Astrocyte (in vitro differentiated cells and primary cell): Measurements from ENCODE around the gene DBP. TPM values are rescaled to one million over a fixed set of nuclear protein-coding genes. Genes with fewer than 3 reads are reported as not detected.

ENCODE experiments used
- DNase-seq: peaks from one replicate; pipeline ENCODE4 v3.0.0-alpha.2; 2010; ENCODE audit warnings: low read depth
- FAIRE-seq: peaks from 2 replicates; lab custom pipeline; 2011; peaks lifted over from hg19 to GRCh38; lab: Jason Lieb, UNC
- H2AFZ ChIP-seq: 2 replicates; pipeline ENCODE4 v1.6.0; 2012; ENCODE audit warnings: low read depth, low read length, inconsistent platforms
- H3K27ac ChIP-seq: 2 replicates; pipeline ENCODE4 v1.5.1; 2011; ENCODE audit warnings: low read depth, low read length, inconsistent platforms
- H3K27me3 ChIP-seq: 2 replicates; pipeline ENCODE4 v1.6.0; 2011; ENCODE audit warnings: low read length, inconsistent platforms; ENCODE audit not compliant: insufficient read depth
- H3K36me3 ChIP-seq: 2 replicates; pipeline ENCODE4 v1.5.1; 2011; ENCODE audit warnings: low read length, inconsistent platforms; ENCODE audit not compliant: insufficient read depth
- H3K4me1 ChIP-seq: 2 replicates; pipeline ENCODE4 v1.5.1; 2011; ENCODE audit warnings: low read length, inconsistent platforms; ENCODE audit not compliant: insufficient read depth
- H3K4me2 ChIP-seq: 2 replicates; pipeline ENCODE4 v1.6.0; 2012; ENCODE audit warnings: low read length, inconsistent platforms
- H3K4me3 ChIP-seq: 2 replicates; pipeline ENCODE4 v1.5.1; 2011; ENCODE audit warnings: low read depth, mild to moderate bottlenecking, low read length, inconsistent platforms; ENCODE audit not compliant: insufficient read depth
- H3K79me2 ChIP-seq: 2 replicates; pipeline ENCODE4 v1.6.0; 2012; ENCODE audit warnings: mild to moderate bottlenecking, low read length, inconsistent platforms; ENCODE audit not compliant: insufficient read depth
- H3K9ac ChIP-seq: 2 replicates; pipeline ENCODE4 v1.6.0; 2012; ENCODE audit warnings: mild to moderate bottlenecking, low read length, inconsistent platforms
- H3K9me3 ChIP-seq: 2 replicates; pipeline ENCODE4 v1.5.1; 2012; ENCODE audit warnings: low read depth, mild to moderate bottlenecking, low read length, inconsistent platforms; ENCODE audit not compliant: insufficient read depth
- H4K20me1 ChIP-seq: 2 replicates; pipeline ENCODE4 v1.6.0; 2012; ENCODE audit warnings: low read length, inconsistent platforms; ENCODE audit not compliant: insufficient read depth
- H3K27ac Mint-ChIP-seq: one replicate; pipeline ENCODE4 v1.8.0; 2021; ENCODE audit warnings: mild to moderate bottlenecking, mixed read lengths; ENCODE audit not compliant: unreplicated experiment
- H3K27me3 Mint-ChIP-seq: one replicate; pipeline ENCODE4 v1.8.0; 2021; ENCODE audit warnings: low read depth, mixed read lengths; ENCODE audit not compliant: unreplicated experiment
- H3K36me3 Mint-ChIP-seq: one replicate; pipeline ENCODE4 v1.8.0; 2021; ENCODE audit warnings: low read depth, mixed read lengths; ENCODE audit not compliant: unreplicated experiment
- H3K4me1 Mint-ChIP-seq: one replicate; pipeline ENCODE4 v1.8.0; 2021; ENCODE audit warnings: low read depth, mixed read lengths; ENCODE audit not compliant: unreplicated experiment
- H3K4me3 Mint-ChIP-seq: one replicate; pipeline ENCODE4 v1.8.0; 2021; ENCODE audit warnings: mild to moderate bottlenecking, moderate library complexity, mixed read lengths; ENCODE audit not compliant: unreplicated experiment
- H3K9me3 Mint-ChIP-seq: one replicate; pipeline ENCODE4 v1.8.0; 2021; ENCODE audit warnings: mild to moderate bottlenecking, mixed read lengths; ENCODE audit not compliant: unreplicated experiment
- CTCF ChIP-seq: IDR thresholded peaks from 2 replicates; pipeline ENCODE4 v1.5.1; 2011; ENCODE audit warnings: low read depth, mild to moderate bottlenecking, inconsistent platforms, low read length, moderate library complexity; ENCODE audit not compliant: insufficient read depth
- EZH2 ChIP-seq: IDR thresholded peaks from 2 replicates; pipeline ENCODE4 v1.6.1; 2012; ENCODE audit warnings: mild to moderate bottlenecking, low read length, inconsistent platforms; ENCODE audit not compliant: insufficient read depth
- total RNA-seq: library from RNA; stranded (reverse); gene quantifications from 2 replicates; pipeline ENCODE4 v1.2.1, GENCODE V29; 2021

The DBP gene
- total RNA-seq, 1 donor from 2014 or later = 1.2 TPM

- Histone ChIP-seq H2AFZ (peak overlapping the region; percentile 25), H3K27ac (no peak overlapping the region), H3K9ac (peak overlapping the region; percentile 38), H3K27me3 (peaks cover 3% of the 10 kb centered on the region), H3K36me3 (no peaks in the 10 kb centered on the region), H3K9me3 (no peaks in the 10 kb centered on the region), H3K4me3 (peak overlapping the region; percentile 35), H3K79me2 (no peaks in the 10 kb centered on the region), H3K4me2 (peak overlapping the region; percentile 88), H4K20me1 (no peaks in the 10 kb centered on the region), H3K4me1 (peaks cover 34% of the 10 kb centered on the region)
- Mint-ChIP-seq H3K4me3 (peak overlapping the region; percentile 79), H3K27me3 (peaks cover 5% of the 10 kb centered on the region), H3K4me1 (peaks cover 3% of the 10 kb centered on the region), H3K36me3 (no peaks in the 10 kb centered on the region), H3K9me3 (no peaks in the 10 kb centered on the region), H3K27ac (peak overlapping the region; percentile 27)
- FAIRE-seq (no peak), DNase-seq (no peak)
- TF ChIP-seq EZH2 (peak; percentile 61), CTCF (no peak)
Measured at GRCh38 chr19:48635966-48636858, 967 bp downstream of the DBP start.

- peak overlapping the region; percentile 25 for H2AFZ ChIP-seq
- H3K4me2 ChIP-seq = peak overlapping the region; percentile 88
- peaks cover 40% of the 10 kb centered on the region for H3K4me1 ChIP-seq
- peaks cover 3% of the 10 kb centered on the region for H3K27me3 ChIP-seq
- peaks cover 3% of the 10 kb centered on the region for H3K4me1 Mint-ChIP-seq
- H3K36me3 ChIP-seq = no peaks in the 10 kb centered on the region
- no peaks in the 10 kb centered on the region for H3K36me3 Mint-ChIP-seq
- DNase-seq = no peak
- no peak overlapping the region for H3K27ac ChIP-seq
- no peaks in the 10 kb centered on the region for H3K9me3 ChIP-seq
- TF ChIP-seq CTCF = no peak
- TF ChIP-seq EZH2 = no peak
- H3K9me3 Mint-ChIP-seq = no peaks in the 10 kb centered on the region
- no peak overlapping the region for H3K4me3 Mint-ChIP-seq
- no peak for FAIRE-seq
- peak overlapping the region; percentile 35 for H3K4me3 ChIP-seq
- H3K27me3 Mint-ChIP-seq = peaks cover 5% of the 10 kb centered on the region
- no peaks in the 10 kb centered on the region for H4K20me1 ChIP-seq
- H3K9ac ChIP-seq = peak overlapping the region; percentile 38
- no peak overlapping the region for H3K27ac Mint-ChIP-seq
- H3K79me2 ChIP-seq = no peaks in the 10 kb centered on the region
Measured at GRCh38 chr19:48635263-48635965, 1.8 kb downstream of the DBP start.
